ENCODE measurements around the gene PFDN6. TPM values are rescaled to one million over a fixed set of nuclear protein-coding genes. Genes with fewer than 3 reads are reported as not detected.

Gene PFDN6
- total and polyA plus RNA-seq, 10 of the 15 experiments (the other 5 are each of a cell fraction or from before 2014, with no cell fraction given) = 3.1 to 168 (median 82.6) TPM

- WGBS (ENCODE audit: insufficient coverage, insufficient replicate concordance, low lambda C conversion rate, missing lambda C conversion rate) = 97% methylated on average over 32 of the region's 32 CpGs
- FAIRE-seq = no peak
- Histone ChIP-seq H3K9me3 (replicated peaks; ENCODE audit: control insufficient read depth, insufficient read depth, low read length) (no peaks in the 10 kb centered on the region), H3K9ac (ENCODE audit: control insufficient read depth, insufficient read depth, low read length) (no peak overlapping the region), H2AFZ (ENCODE audit: control insufficient read depth, low read depth, low read length) (no peak overlapping the region), H3K27me3 (replicated peaks in 1 of 2; ENCODE audit: control insufficient read depth in 2 of 2, insufficient read depth in 2 of 2, low read length in 1 of 2) (no peaks in the 10 kb centered on the region), H3K4me3 (peak overlapping the region; percentile 91), H3K4me1 (ENCODE audit: control insufficient read depth, insufficient read depth, low read length) (peaks cover 26% of the 10 kb centered on the region), H3K27ac (ENCODE audit: control insufficient read depth, insufficient read depth) (no peak overlapping the region), H3K4me2 (ENCODE audit: control insufficient read depth, insufficient read depth) (peak overlapping the region; percentile 94), H3K36me3 (ENCODE audit: control insufficient read depth in 2 of 2, insufficient read depth in 2 of 2, low read length in 1 of 2) (peaks cover 12 to 16% of the 10 kb centered on the region in 2 experiments; a peak in 3 of 4 replicates), H4K20me1 (ENCODE audit: control insufficient read depth, insufficient read depth) (0 out of 2 replicates have a peak, but pooled peaks cover 3% of the 10 kb centered on the region), H3K79me2 (ENCODE audit: control insufficient read depth, insufficient read depth, low read length) (peaks cover 35% of the 10 kb centered on the region)
- in situ Hi-C loops (cut with MboI) (no loop called here), intact Hi-C loops (cut with micrococcal nuclease; ENCODE audit: unreplicated experiment) (no loop called here)
- ChIA-PET RAD21 (ENCODE audit: unreplicated experiment) (interaction anchor here (0.8 kb wide), 1 partner anchor 8 kb away, joined by 3 read pairs; no protein-coding TSS in a partner anchor), POLR2A (interaction anchor here (1.4 kb wide), 1 partner anchor 32 kb away, joined by 4 read pairs; no protein-coding TSS in a partner anchor), SMC1A (ENCODE audit: uncharacterized antibody, unreplicated experiment) (no interaction called here), CTCF (no interaction called here)
- TF ChIP-seq CHD4 (IDR thresholded peaks at IDR 0.05) = no peak
- no peak for TF ChIP-seq EED (IDR thresholded peaks at IDR 0.05; ENCODE audit: low read depth)
- TF ChIP-seq IKZF1 (conservative IDR thresholded peaks at IDR 0.05) = no peak
- no TSS peak for BruUV-seq (replicated peaks)
- ATAC-seq = no peak
- no peak for DNase-seq (ENCODE audit: low read depth, low spot score)
These were observed 31.1 kb downstream of the PFDN6 start for GRCh38 chr6:33320315-33321181.

- H4K20me1 ChIP-seq (ENCODE audit: control insufficient read depth, insufficient read depth) = 0 out of 2 replicates have a peak, but pooled peaks cover 3% of the 10 kb centered on the region
- H3K27me3 ChIP-seq (replicated peaks in 1 of 2; ENCODE audit: control insufficient read depth in 2 of 2, insufficient read depth in 2 of 2, low read length in 1 of 2) = no peaks in the 10 kb centered on the region
- ATAC-seq = no peak
- no peak for TF ChIP-seq PKNOX1 (IDR thresholded peaks at IDR 0.05)
- no peak for TF ChIP-seq RUNX3 (IDR thresholded peaks at IDR 0.05; ENCODE audit: low read length)
- no peak for TF ChIP-seq RAD21 (IDR thresholded peaks at IDR 0.05; ENCODE audit: insufficient read depth, low read depth, low read length)
- no peak for TF ChIP-seq TAF1 (IDR thresholded peaks at IDR 0.05; ENCODE audit: borderline replicate concordance, low read depth, low read length)
- TF ChIP-seq IRF4 (IDR thresholded peaks at IDR 0.05; ENCODE audit: low read depth, low read length) = no peak
- CTCF ChIA-PET = no interaction called here
- 54% methylated on average over 9 of the region's 9 CpGs for WGBS (ENCODE audit: insufficient coverage, insufficient replicate concordance, low lambda C conversion rate, missing lambda C conversion rate)
- peaks cover 12 to 16% of the 10 kb centered on the region in 2 experiments; a peak in 3 of 4 replicates for H3K36me3 ChIP-seq (ENCODE audit: control insufficient read depth in 2 of 2, insufficient read depth in 2 of 2, low read length in 1 of 2)
- H3K4me2 ChIP-seq (ENCODE audit: control insufficient read depth, insufficient read depth) = peak overlapping the region; percentile 94
- intact Hi-C loops (cut with micrococcal nuclease; ENCODE audit: unreplicated experiment) = no loop called here
- H3K9me3 ChIP-seq (replicated peaks; ENCODE audit: control insufficient read depth, insufficient read depth, low read length) = no peaks in the 10 kb centered on the region
- H3K4me3 ChIP-seq = peak overlapping the region; percentile 91
- SMC1A ChIA-PET (ENCODE audit: uncharacterized antibody, unreplicated experiment) = no interaction called here
- POLR2A ChIA-PET = interaction anchor here (0.5 to 1.4 kb wide), 4 partner anchors 8 to 33 kb away, joined by 3 to 4 read pairs (median 4); partner anchors contain the start of gene TAPBP
- RAD21 ChIA-PET (ENCODE audit: unreplicated experiment) = interaction anchor here (0.8 kb wide), 1 partner anchor 9 kb away, joined by 3 read pairs; no protein-coding TSS in a partner anchor
- no peak overlapping the region for H2AFZ ChIP-seq (ENCODE audit: control insufficient read depth, low read depth, low read length)
- peaks cover 33% of the 10 kb centered on the region for H3K79me2 ChIP-seq (ENCODE audit: control insufficient read depth, insufficient read depth, low read length)
- BruUV-seq (replicated peaks) = no TSS peak
- peaks cover 22% of the 10 kb centered on the region for H3K4me1 ChIP-seq (ENCODE audit: control insufficient read depth, insufficient read depth, low read length)
- DNase-seq (ENCODE audit: low read depth, low spot score) = no peak
- in situ Hi-C loops (cut with MboI) = no loop called here
- FAIRE-seq = no peak
- peak overlapping the region; percentile 83; the same call in 1 of the 2 replicates for H3K27ac ChIP-seq (ENCODE audit: control insufficient read depth, insufficient read depth)
- peak overlapping the region; percentile 81 for H3K9ac ChIP-seq (ENCODE audit: control insufficient read depth, insufficient read depth, low read length)
These were observed 31.8 kb downstream of the PFDN6 start for GRCh38 chr6:33321227-33321626.
